ENCODE data around the gene AP2S1.
"Not testable (repeated sequence)": the region's sequence is repeated elsewhere in the genome, so short reads cannot be mapped to it uniquely, and the experiment has no call there.

The AP2S1 gene

GRCh38 chr19:46861691-46862502 lies 11.3 kb upstream of the AP2S1 start:
- H3K9me3 Mint-ChIP-seq, result no peaks in the 10 kb centered on the region
- H3K27me3 Mint-ChIP-seq, result no peaks in the 10 kb centered on the region
- H3K36me3 Mint-ChIP-seq (ENCODE audit: low read depth), result peaks cover 23% of the 10 kb centered on the region
- no peak overlapping the region for H3K27ac Mint-ChIP-seq
- peaks cover 27% of the 10 kb centered on the region for H3K4me1 Mint-ChIP-seq (ENCODE audit: low read depth)
- intact Hi-C loops (cut with micrococcal nuclease), result loop anchor here (5.0 to 10.0 kb wide), 2 partner anchors 73 to 130 kb away; no protein-coding TSS in a partner anchor
- H3K4me3 Mint-ChIP-seq, result no peak overlapping the region

GRCh38 chr19:46860846-46861690 lies 10.4 kb upstream of the AP2S1 start, which contains the start of gene ARHGAP35:
Gene ARHGAP35 (plus strand): TSS chr19:46860997. CDS start chr19:46918676, 57,679 bp downstream.
- H3K27ac Mint-ChIP-seq, result no peak within 1 kb of the TSS
- intact Hi-C loops (cut with micrococcal nuclease), result loop anchor here (1.0 to 10.0 kb wide), 3 partner anchors 10 to 131 kb away; no protein-coding TSS in a partner anchor
- H3K4me1 Mint-ChIP-seq (ENCODE audit: low read depth), result peaks cover 28% of the 10 kb centered on the region
- peak within 1 kb of the TSS; percentile 89 for H3K4me3 Mint-ChIP-seq
- peaks cover 20% of the 10 kb centered on the region for H3K36me3 Mint-ChIP-seq (ENCODE audit: low read depth)
- H3K9me3 Mint-ChIP-seq, result no peaks in the 10 kb centered on the region
- H3K27me3 Mint-ChIP-seq, result no peaks in the 10 kb centered on the region

GRCh38 chr19:46860125-46860845 lies 9.6 kb upstream of the AP2S1 start:
- peaks cover 13% of the 10 kb centered on the region for H3K36me3 Mint-ChIP-seq (ENCODE audit: low read depth)
- intact Hi-C loops (cut with micrococcal nuclease), result loop anchor here (1.0 to 10.0 kb wide), 3 partner anchors 9 to 132 kb away; no protein-coding TSS in a partner anchor

GRCh38 chr19:46859637-46860124 lies 9.0 kb upstream of the AP2S1 start:
- Mint-ChIP-seq H3K9me3 (no peaks in the 10 kb centered on the region), H3K27ac (no peak overlapping the region), H3K4me1 (ENCODE audit: low read depth) (peaks cover 21% of the 10 kb centered on the region), H3K4me3 (peak overlapping the region; percentile 89), H3K27me3 (no peaks in the 10 kb centered on the region), H3K36me3 (ENCODE audit: low read depth) (peaks cover 11% of the 10 kb centered on the region)
- intact Hi-C loops (cut with micrococcal nuclease), result loop anchor here (1.0 to 10.0 kb wide), 4 partner anchors 8 to 253 kb away; partner anchors contain the start of gene ZC3H4

More at GRCh38 chr19:46860125-46860845, 9.6 kb upstream of the AP2S1 start:
- H3K4me1 Mint-ChIP-seq (ENCODE audit: low read depth), result peaks cover 26% of the 10 kb centered on the region
- H3K27ac Mint-ChIP-seq, result no peak overlapping the region
- no peaks in the 10 kb centered on the region for H3K9me3 Mint-ChIP-seq
- no peaks in the 10 kb centered on the region for H3K27me3 Mint-ChIP-seq
- peak overlapping the region; percentile 89 for H3K4me3 Mint-ChIP-seq

GRCh38 chr19:46856062-46857022 lies 5.7 kb upstream of the AP2S1 start:
- peak overlapping the region; percentile 94 for H3K27ac Mint-ChIP-seq
- H3K36me3 Mint-ChIP-seq (ENCODE audit: low read depth), result peaks cover 11% of the 10 kb centered on the region
- H3K4me1 Mint-ChIP-seq (ENCODE audit: low read depth), result peaks cover 21% of the 10 kb centered on the region
- H3K27me3 Mint-ChIP-seq, result peaks cover 5% of the 10 kb centered on the region
- peak overlapping the region; percentile 69 for H3K4me3 Mint-ChIP-seq
- no peaks in the 10 kb centered on the region for H3K9me3 Mint-ChIP-seq
- intact Hi-C loops (cut with micrococcal nuclease), result loop anchor here (5.0 kb wide), 1 partner anchor 256 kb away; the partner anchor contains the start of gene ZC3H4

GRCh38 chr19:46854698-46855097 lies 4.1 kb upstream of the AP2S1 start:
- H3K27ac Mint-ChIP-seq, H3K9me3 Mint-ChIP-seq, H3K4me3 Mint-ChIP-seq, H3K27me3 Mint-ChIP-seq: not testable (repeated sequence)
- peaks cover 24% of the 10 kb centered on the region for H3K4me1 Mint-ChIP-seq (ENCODE audit: low read depth)
- intact Hi-C loops (cut with micrococcal nuclease), result loop anchor here (5.0 kb wide), 1 partner anchor 258 kb away; the partner anchor contains the start of gene ZC3H4
- peaks cover 10% of the 10 kb centered on the region for H3K36me3 Mint-ChIP-seq (ENCODE audit: low read depth)

GRCh38 chr19:46852830-46853229 lies 2.2 kb upstream of the AP2S1 start:
- no peak overlapping the region for H3K27ac Mint-ChIP-seq
- intact Hi-C loops (cut with micrococcal nuclease), result no loop called here
- no peak overlapping the region for H3K4me3 Mint-ChIP-seq
- peaks cover 13% of the 10 kb centered on the region for H3K36me3 Mint-ChIP-seq (ENCODE audit: low read depth)
- H3K27me3 Mint-ChIP-seq, result peaks cover 5% of the 10 kb centered on the region
- peaks cover 39% of the 10 kb centered on the region for H3K4me1 Mint-ChIP-seq (ENCODE audit: low read depth)
- H3K9me3 Mint-ChIP-seq, result no peaks in the 10 kb centered on the region

GRCh38 chr19:46849610-46850009 lies 1.0 kb downstream of the AP2S1 start:
- Mint-ChIP-seq H3K4me3 (peak overlapping the region; percentile 90), H3K27me3 (peaks cover 5% of the 10 kb centered on the region), H3K27ac (peak overlapping the region; percentile 90), H3K9me3 (no peaks in the 10 kb centered on the region), H3K36me3 (ENCODE audit: low read depth) (peaks cover 33% of the 10 kb centered on the region), H3K4me1 (ENCODE audit: low read depth) (peaks cover 43% of the 10 kb centered on the region)
- intact Hi-C loops (cut with micrococcal nuclease), result no loop called here

- Mint-ChIP-seq H3K4me1 (ENCODE audit: low read depth) (peaks cover 43% of the 10 kb centered on the region), H3K9me3 (no peaks in the 10 kb centered on the region), H3K4me3 (no peak overlapping the region), H3K36me3 (ENCODE audit: low read depth) (peaks cover 45% of the 10 kb centered on the region), H3K27me3 (peaks cover 1% of the 10 kb centered on the region), H3K27ac (peak overlapping the region; percentile 90)
- intact Hi-C loops (cut with micrococcal nuclease), result no loop called here
These were observed 2.3 kb downstream of the AP2S1 start for GRCh38 chr19:46848389-46848788.

GRCh38 chr19:46847528-46847927 lies 3.1 kb downstream of the AP2S1 start:
- Mint-ChIP-seq H3K36me3 (ENCODE audit: low read depth) (peaks cover 54% of the 10 kb centered on the region), H3K4me3 (peak overlapping the region; percentile 0)
- intact Hi-C loops (cut with micrococcal nuclease), result no loop called here

GRCh38 chr19:46845959-46846459 lies 4.6 kb downstream of the AP2S1 start:
- Mint-ChIP-seq H3K27ac (peak overlapping the region; percentile 66), H3K27me3 (no peaks in the 10 kb centered on the region), H3K9me3 (no peaks in the 10 kb centered on the region), H3K4me3 (peak overlapping the region; percentile 52), H3K4me1 (ENCODE audit: low read depth) (peaks cover 66% of the 10 kb centered on the region), H3K36me3 (ENCODE audit: low read depth) (peaks cover 69% of the 10 kb centered on the region)
- intact Hi-C loops (cut with micrococcal nuclease), result no loop called here

More at GRCh38 chr19:46847528-46847927, 3.1 kb downstream of the AP2S1 start:
- H3K27me3 Mint-ChIP-seq, result peaks cover under 1% of the 10 kb centered on the region
- no peaks in the 10 kb centered on the region for H3K9me3 Mint-ChIP-seq
- H3K4me1 Mint-ChIP-seq (ENCODE audit: low read depth), result peaks cover 51% of the 10 kb centered on the region
- peak overlapping the region; percentile 78 for H3K27ac Mint-ChIP-seq

GRCh38 chr19:46844067-46844489 lies 6.6 kb downstream of the AP2S1 start:
- no peaks in the 10 kb centered on the region for H3K27me3 Mint-ChIP-seq
- peaks cover 70% of the 10 kb centered on the region for H3K4me1 Mint-ChIP-seq (ENCODE audit: low read depth)
- peaks cover 76% of the 10 kb centered on the region for H3K36me3 Mint-ChIP-seq (ENCODE audit: low read depth)
- H3K4me3 Mint-ChIP-seq, result no peak overlapping the region
- intact Hi-C loops (cut with micrococcal nuclease), result no loop called here
- no peak overlapping the region for H3K27ac Mint-ChIP-seq
- no peaks in the 10 kb centered on the region for H3K9me3 Mint-ChIP-seq
